Endothelial cell of umbilical vein (primary cell): ENCODE data around the gene ELOVL5. TPM values are rescaled to one million over a fixed set of nuclear protein-coding genes. Genes with fewer than 3 reads are reported as not detected.

Source experiments
- BruUV-seq: library from RNA; stranded (reverse); fragments of 400-500 nt; replicated peaks from 2 replicates; lab custom pipeline; 2021; lab: Mats Ljungman, UMichigan
- CTCF ChIA-PET: fragments of 300-600, 350-600 bp; sonication (Branson Sonifier 250); formaldehyde crosslinking; loops from one replicate; lab custom pipeline; 2021; ENCODE audit warnings: antibody characterized with exemption, inconsistent platforms; lab: Charles Lee
- POLR2A ChIA-PET: fragments of 300-600, 350-600 bp; sonication (Branson Sonifier 250); formaldehyde crosslinking; loops from one replicate; lab custom pipeline; 2021; ENCODE audit warnings: antibody characterized with exemption, inconsistent platforms; lab: Charles Lee
- DNase-seq: peaks from one replicate; pipeline ENCODE4 v3.0.0-alpha.2; 2011; ENCODE audit warnings: low read depth, low spot score
- FAIRE-seq: peaks from 2 replicates; lab custom pipeline; 2011; peaks lifted over from hg19 to GRCh38; lab: Jason Lieb, UNC
- H2AFZ ChIP-seq: 2 replicates; pipeline ENCODE4 v1.6.0; 2012; ENCODE audit warnings: low read depth, low read length, control low read depth, inconsistent platforms
- H3K27ac ChIP-seq: 2 replicates; pipeline ENCODE4 v1.5.1; 2011; ENCODE audit warnings: low read depth, mild to moderate bottlenecking, control low read depth, low read length, moderate library complexity; ENCODE audit not compliant: insufficient read depth
- H3K27me3 ChIP-seq, 2 experiments: 2 replicates each; pipeline versions ENCODE4 v1.6.0 to v1.6.1; 2011; ENCODE audit warnings: low read length in 2 of 2, mixed read lengths in 1 of 2; ENCODE audit not compliant: control insufficient read depth in 2 of 2, insufficient read depth in 2 of 2
- H3K36me3 ChIP-seq, 2 experiments: 2 replicates in 1 of 2; 3 replicates in 1 of 2; pipeline ENCODE4 v1.5.1; 2011; ENCODE audit warnings: low read length in 2 of 2, mild to moderate bottlenecking in 1 of 2, moderate library complexity in 1 of 2; ENCODE audit not compliant: control insufficient read depth in 2 of 2, insufficient read depth in 2 of 2; ENCODE audit errors: extremely low read depth in 1 of 2
- H3K4me1 ChIP-seq: 3 replicates; pipeline ENCODE4 v1.5.1; 2011; ENCODE audit warnings: mild to moderate bottlenecking, low read length; ENCODE audit not compliant: control insufficient read depth, insufficient read depth; ENCODE audit errors: extremely low read depth
- H3K4me2 ChIP-seq: 2 replicates; pipeline ENCODE4 v1.6.1; 2011; ENCODE audit warnings: low read length, control low read depth, mixed read lengths; ENCODE audit not compliant: insufficient read depth
- H3K4me3 ChIP-seq, 3 experiments: fragments of 200-600 bp in 1 of 3; sonication (generic), shearing (Covaris generic) in 1 of 3; replicated peaks in 1 of 3; 2 replicates each; pipeline ENCODE4 v1.5.1; 2011 to 2016; ENCODE audit warnings: control low read depth in 3 of 3, low read length in 3 of 3, mild to moderate bottlenecking in 2 of 3, inconsistent platforms in 1 of 3, low read depth in 1 of 3, moderate library complexity in 1 of 3; ENCODE audit not compliant: insufficient read depth in 1 of 3
- H3K79me2 ChIP-seq: 2 replicates; pipeline ENCODE4 v1.6.0; 2012; ENCODE audit warnings: low read length, inconsistent platforms; ENCODE audit not compliant: control insufficient read depth, insufficient read depth
- H3K9ac ChIP-seq: replicated peaks from 2 replicates; pipeline ENCODE3; 2011; ENCODE audit warnings: low read length, control low read depth; ENCODE audit not compliant: insufficient read depth; ENCODE audit errors: extremely low read depth
- H3K9me1 ChIP-seq: replicated peaks from 3 replicates; pipeline ENCODE4 v1.6.0; 2011; ENCODE audit warnings: mild to moderate bottlenecking, low read length; ENCODE audit not compliant: control insufficient read depth, insufficient read depth; ENCODE audit errors: extremely low read depth
- H3K9me3 ChIP-seq: replicated peaks from 2 replicates; pipeline ENCODE4 v1.5.1; 2012; ENCODE audit warnings: low read length, inconsistent platforms; ENCODE audit not compliant: control insufficient read depth, insufficient read depth
- H4K20me1 ChIP-seq: replicated peaks from 2 replicates; pipeline ENCODE3; 2011; ENCODE audit warnings: mild to moderate bottlenecking, low read length; ENCODE audit not compliant: control insufficient read depth, insufficient read depth; ENCODE audit errors: extremely low read depth
- CTCF ChIP-seq, 2 donors: IDR thresholded peaks; 1 replicate in 1 of 2; 2 replicates in 1 of 2; pipeline ENCODE4 v1.5.1; 2011; ENCODE audit warnings: low read length in 2 of 2, mild to moderate bottlenecking in 2 of 2, moderate library complexity in 2 of 2, control low read depth in 1 of 2, inconsistent platforms in 1 of 2, low read depth in 1 of 2; ENCODE audit not compliant: insufficient read depth in 1 of 2; ENCODE audit errors: extremely low read depth in 1 of 2
- EZH2 ChIP-seq: IDR thresholded peaks from 2 replicates; pipeline ENCODE4 v1.6.1; 2012; ENCODE audit warnings: borderline replicate concordance, low read depth, mild to moderate bottlenecking, moderate library complexity, low read length, inconsistent platforms; ENCODE audit not compliant: severe bottlenecking
- FOS ChIP-seq: IDR thresholded peaks from 2 replicates; pipeline ENCODE4 v1.6.1; 2011; ENCODE audit warnings: mild to moderate bottlenecking, low read length, moderate library complexity, borderline replicate concordance; ENCODE audit not compliant: insufficient read depth
- GATA2 ChIP-seq: IDR thresholded peaks from 2 replicates; pipeline ENCODE4 v1.7.0; 2011; ENCODE audit warnings: low read depth, mild to moderate bottlenecking, moderate library complexity, mixed read lengths, low read length; ENCODE audit not compliant: insufficient read length, insufficient read depth
- JUN ChIP-seq: IDR thresholded peaks from 2 replicates; pipeline ENCODE4 v1.6.1; 2011; ENCODE audit warnings: borderline replicate concordance, low read depth; ENCODE audit not compliant: insufficient read length, insufficient read depth
- MAX ChIP-seq: IDR thresholded peaks from 2 replicates; pipeline ENCODE4 v1.6.1; 2011; ENCODE audit not compliant: insufficient read depth, insufficient read length
- MYC ChIP-seq: IDR thresholded peaks from one replicate; pipeline ENCODE4 v1.6.1; 2011; ENCODE audit warnings: mild to moderate bottlenecking, low read depth, low read length
- POLR2A ChIP-seq: IDR thresholded peaks from 2 replicates; pipeline ENCODE4 v1.6.1; 2012; ENCODE audit warnings: low read depth, mild to moderate bottlenecking, control low read depth, low read length
- POLR2AphosphoS5 ChIP-seq: IDR thresholded peaks from 2 replicates; pipeline ENCODE4 v1.6.1; 2012; ENCODE audit warnings: low read depth, mild to moderate bottlenecking, control low read depth, low read length, moderate library complexity; ENCODE audit not compliant: insufficient read depth
- dilution Hi-C: fragments of 300-500 bp; cut with MboI; formaldehyde crosslinking; loops from one replicate; pipeline ENCODE4 v1.15.0; 2019; ENCODE audit warnings: low sequenced_read_pairs; ENCODE audit not compliant: extremely low pct_ligation_motif_present
- intact Hi-C: fragments of 100-400 bp; cut with micrococcal nuclease; formaldehyde crosslinking; loops from one replicate; pipeline ENCODE4 v1.10.0; 2022
- polyA plus RNA-seq, 4 experiments: library from polyadenylated mRNA; depleted of rRNA in 3 of 4; stranded (reverse) in 3 of 4; unstranded in 1 of 4; fragments of >200 nt; gene quantifications; 2 replicates each; pipeline versions ENCODE4 v1.2.1 to v1.2.3, GENCODE V29; 2011 to 2012; ENCODE audit warnings: missing spikeins in 1 of 4
- total RNA-seq: library from RNA; stranded (reverse); gene quantifications from 2 replicates; pipeline ENCODE4 v1.2.3, GENCODE V29; 2021

The ELOVL5 gene
- total and polyA plus RNA-seq, 2 donors (not counting 3 experiments of a cell fraction or from before 2014, with no cell fraction given): 85.9 to 140 TPM

- Histone ChIP-seq H3K27ac (no peak overlapping the region), H3K4me2 (peak overlapping the region; percentile 9), H3K27me3 (no peaks in the 10 kb centered on the region), H3K9me1 (peaks cover 6% of the 10 kb centered on the region), H3K9ac (no peak overlapping the region), H4K20me1 (peaks cover 15% of the 10 kb centered on the region), H3K36me3 (peaks cover 3% of the 10 kb centered on the region in 2 experiments), H3K79me2 (peaks cover 99% of the 10 kb centered on the region), H3K9me3 (no peaks in the 10 kb centered on the region), H2AFZ (no peak overlapping the region), H3K4me3 (no peak overlapping the region), H3K4me1 (peaks cover 7% of the 10 kb centered on the region)
- no peak for TF ChIP-seq MYC
- no peak for TF ChIP-seq JUN
- TF ChIP-seq FOS: no peak
- no peak for TF ChIP-seq POLR2AphosphoS5
- no peak for TF ChIP-seq CTCF (IDR thresholded peaks at IDR 0.05; ENCODE audit: extremely low read depth in 1 of 2, insufficient read depth in 1 of 2, low read depth in 1 of 2, low read length in 2 of 2)
- no peak for TF ChIP-seq GATA2
- TF ChIP-seq EZH2: no peak
- no peak for TF ChIP-seq POLR2A
- TF ChIP-seq MAX: no peak
- ChIA-PET CTCF (no interaction called here), POLR2A (no interaction called here)
- BruUV-seq: no TSS peak
- dilution Hi-C loops: no loop called here
- intact Hi-C loops: no loop called here
- FAIRE-seq: no peak
- DNase-seq: no peak
Measured at GRCh38 chr6:53335224-53335994, 13.3 kb downstream of the ELOVL5 start.
